ENCODE measurements around the gene UBE2H.

GRCh38 chr7:129804111-129804889 is 148.5 kb downstream of the UBE2H start:
- TF ChIP-seq CTCF (conservative IDR thresholded peaks at IDR 0.05; ENCODE audit: low read depth, low read length), result no peak
- TF ChIP-seq EZH2 (IDR thresholded peaks at IDR 0.05; ENCODE audit: borderline replicate concordance, low read depth, low read length, poor library complexity, severe bottlenecking), result no peak

All from A673 (cell line).